HG02938 (cell line): ENCODE data around the gene NUAK1.

Experiments
- ATAC-seq: cut with Tn5 transposase; IDR thresholded peaks from one replicate; pipeline ENCODE4 v1.9.1; 2021; ENCODE audit warnings: mild to moderate bottlenecking, moderate library complexity; ENCODE audit not compliant: unreplicated experiment

NUAK1 gene

GRCh38 chr12:106138633-106139421 lies at the start of gene NUAK1:
TSS of gene NUAK1 (minus strand) at chr12:106138954. CDS start at chr12:106138653, 301 bp downstream.
- no peak for ATAC-seq

- no peak for ATAC-seq
Measured at GRCh38 chr12:106188256-106188655, 49.5 kb upstream of the NUAK1 start.

- no peak for ATAC-seq
Measured at GRCh38 chr12:106187842-106188241, 49.1 kb upstream of the NUAK1 start.

GRCh38 chr12:106187155-106187789 lies 48.5 kb upstream of the NUAK1 start:
- no peak for ATAC-seq

GRCh38 chr12:106183735-106184134 lies 45.0 kb upstream of the NUAK1 start:
- no peak for ATAC-seq

- ATAC-seq = no peak
Measured at GRCh38 chr12:106181401-106182114, 42.8 kb upstream of the NUAK1 start.

- no peak for ATAC-seq
Measured at GRCh38 chr12:106179086-106179485, 40.3 kb upstream of the NUAK1 start.

- no peak for ATAC-seq
Measured at GRCh38 chr12:106178562-106178961, 39.8 kb upstream of the NUAK1 start.

GRCh38 chr12:106176560-106176959 lies 37.8 kb upstream of the NUAK1 start:
- ATAC-seq = no peak

GRCh38 chr12:106174876-106175275 lies 36.1 kb upstream of the NUAK1 start:
- no peak for ATAC-seq

GRCh38 chr12:106173442-106173841 lies 34.7 kb upstream of the NUAK1 start:
- ATAC-seq = no peak

GRCh38 chr12:106171117-106171750 lies 32.5 kb upstream of the NUAK1 start:
- no peak for ATAC-seq

GRCh38 chr12:106170285-106170684 lies 31.5 kb upstream of the NUAK1 start:
- no peak for ATAC-seq

GRCh38 chr12:106163712-106164111 lies 25.0 kb upstream of the NUAK1 start:
- no peak for ATAC-seq

- ATAC-seq = no peak
Measured at GRCh38 chr12:106161491-106161890, 22.7 kb upstream of the NUAK1 start.

GRCh38 chr12:106160915-106161314 lies 22.2 kb upstream of the NUAK1 start:
- ATAC-seq = no peak

GRCh38 chr12:106157802-106158201 lies 19.0 kb upstream of the NUAK1 start:
- no peak for ATAC-seq

GRCh38 chr12:106154751-106155273 lies 16.1 kb upstream of the NUAK1 start:
- no peak for ATAC-seq

GRCh38 chr12:106152334-106152733 lies 13.6 kb upstream of the NUAK1 start:
- ATAC-seq = no peak

GRCh38 chr12:106150555-106150954 lies 11.8 kb upstream of the NUAK1 start:
- no peak for ATAC-seq
